Chondrocyte (in vitro differentiated cells): ENCODE data around the gene TMEM88. TPM values are rescaled to one million over a fixed set of nuclear protein-coding genes. Genes with fewer than 3 reads are reported as not detected.

Source experiments
- DNase-seq: peaks from one replicate; pipeline ENCODE4 v3.0.0; 2021; ENCODE audit warnings: mixed read lengths, low spot score
- H3K27ac Mint-ChIP-seq: one replicate; pipeline ENCODE4 v1.8.0; 2021; ENCODE audit warnings: mild to moderate bottlenecking, moderate library complexity, mixed read lengths; ENCODE audit not compliant: unreplicated experiment
- H3K27me3 Mint-ChIP-seq: 2 replicates; pipeline ENCODE4 v1.8.0; 2021; ENCODE audit warnings: low read depth, mixed read lengths
- H3K36me3 Mint-ChIP-seq: 2 replicates; pipeline ENCODE4 v1.8.0; 2021; ENCODE audit warnings: low read depth, mixed read lengths
- H3K4me1 Mint-ChIP-seq: 2 replicates; pipeline ENCODE4 v1.8.0; 2021; ENCODE audit warnings: low read depth, mild to moderate bottlenecking, mixed read lengths
- H3K4me3 Mint-ChIP-seq: one replicate; pipeline ENCODE4 v1.8.0; 2021; ENCODE audit warnings: mild to moderate bottlenecking, moderate library complexity, mixed read lengths; ENCODE audit not compliant: unreplicated experiment
- H3K9me3 Mint-ChIP-seq: 2 replicates; pipeline ENCODE4 v1.8.0; 2021; ENCODE audit warnings: low read depth, mixed read lengths
- CTCF ChIP-seq: fragments of 200-600 bp; sonication (generic); IDR thresholded peaks from 2 replicates; pipeline ENCODE4 v1.5.0; 2021; ENCODE audit warnings: antibody characterized with exemption, mild to moderate bottlenecking, moderate library complexity
- total RNA-seq: library from RNA; stranded (reverse); gene quantifications from 3 replicates; pipeline ENCODE4 v1.2.1, GENCODE V29; 2021

The TMEM88 gene
- total RNA-seq, 1 donor from 2014 or later: 1.9 TPM

- no peak for DNase-seq
- Mint-ChIP-seq H3K27ac (peak overlapping the region; percentile 23), H3K36me3 (peaks cover 64% of the 10 kb centered on the region), H3K27me3 (no peaks in the 10 kb centered on the region), H3K9me3 (no peaks in the 10 kb centered on the region), H3K4me1 (no peaks in the 10 kb centered on the region), H3K4me3 (no peak overlapping the region)
- peak; percentile 67 for TF ChIP-seq CTCF
Observed at GRCh38 chr17:7897773-7898172, 42.9 kb downstream of the TMEM88 start.

GRCh38 chr17:7903154-7904103 lies 48.6 kb downstream of the TMEM88 start:
- Mint-ChIP-seq H3K9me3 (no peaks in the 10 kb centered on the region), H3K27me3 (no peaks in the 10 kb centered on the region), H3K4me3 (no peak overlapping the region), H3K27ac (peak overlapping the region; percentile 27), H3K36me3 (peaks cover 70% of the 10 kb centered on the region), H3K4me1 (no peaks in the 10 kb centered on the region)
- DNase-seq: no peak
- TF ChIP-seq CTCF: no peak

Other genes starting within 250 kb of the TMEM88 start
- gene FXR2, start 240.2 kb upstream of the TMEM88 start, total RNA-seq: 48.4 to 53.7 TPM (median 52.5 TPM) in 3 replicates
- 82.1 to 85.0 TPM (median 84.9 TPM) in 3 replicates for gene SAT2, start 227.2 kb upstream of the TMEM88 start, total RNA-seq
- gene SHBG, start 224.9 kb upstream of the TMEM88 start, total RNA-seq: 0.67 to 1.2 TPM (median 0.92 TPM) in 3 replicates
- gene ATP1B2, start 204.1 kb upstream of the TMEM88 start, total RNA-seq: 0.77 to 2.2 TPM (median 0.90 TPM) in 3 replicates
- 74.5 to 77.7 TPM (median 74.9 TPM) in 3 replicates for gene TP53, start 167.6 kb upstream of the TMEM88 start, total RNA-seq
- gene WRAP53, start 166.6 kb upstream of the TMEM88 start, total RNA-seq: 6.5 to 12.6 TPM (median 7.1 TPM) in 3 replicates
- 4.1 to 6.5 TPM (median 6.4 TPM) in 3 replicates for gene EFNB3, start 149.9 kb upstream of the TMEM88 start, total RNA-seq
- gene DNAH2, start 137.3 kb upstream of the TMEM88 start, total RNA-seq: not detected in 3 replicates
- gene KDM6B, start 20.8 kb upstream of the TMEM88 start, total RNA-seq: 36.6 to 38.2 TPM (median 37.4 TPM) in 3 replicates
- 52.9 to 94.6 TPM (median 57.5 TPM) in 3 replicates for gene NAA38, start 2.5 kb downstream of the TMEM88 start, total RNA-seq
- 6.9 to 10.5 TPM (median 8.6 TPM) in 3 replicates for gene CYB5D1, start 2.9 kb downstream of the TMEM88 start, total RNA-seq
- gene CHD3, start 33.7 kb downstream of the TMEM88 start, total RNA-seq: 129 to 138 TPM (median 134 TPM) in 3 replicates
- gene RNF227, start 61.2 kb downstream of the TMEM88 start, total RNA-seq: 1.6 to 2.2 TPM (median 1.8 TPM) in 3 replicates
- 1.9 to 3.2 TPM (median 2.3 TPM) in 3 replicates for gene KCNAB3, start 74.8 kb downstream of the TMEM88 start, total RNA-seq
- gene TRAPPC1, start 76.9 kb downstream of the TMEM88 start, total RNA-seq: 113 to 135 TPM (median 121 TPM) in 3 replicates
- 28.7 to 29.2 TPM (median 29.2 TPM) in 3 replicates for gene CNTROB, start 77.1 kb downstream of the TMEM88 start, total RNA-seq
- not detected in 3 replicates for gene GUCY2D, start 147.5 kb downstream of the TMEM88 start, total RNA-seq
- not detected in 3 replicates for gene ALOX15B, start 184.0 kb downstream of the TMEM88 start, total RNA-seq
- 0.17 TPM in 1 of 3 replicates, not detected in the others for gene ALOX12B, start 232.7 kb downstream of the TMEM88 start, total RNA-seq